Gastroesophageal sphincter (tissue), 4 donors: ENCODE results near the gene APP. TPM values are rescaled to one million over a fixed set of nuclear protein-coding genes. Genes with fewer than 3 reads are reported as not detected.

Source experiments
- ATAC-seq: fragments of 150-250 bp; one replicate; pipeline ENCODE4 v1.9.1; 2016; ENCODE audit warnings: mild to moderate bottlenecking, moderate library complexity
- H3K27ac ChIP-seq, 4 donors: fragments of 200-600 bp; sonication (generic) in 3 of 4; 1 replicate in 3 of 4; 2 replicates in 1 of 4; pipeline ENCODE4 v1.5.1; 2016 to 2019
- H3K27me3 ChIP-seq: fragments of 200-600 bp; sonication (generic); one replicate; pipeline ENCODE4 v1.5.1; 2019
- H3K36me3 ChIP-seq, 2 donors: fragments of 200-600 bp; sonication (generic); one replicate each; pipeline ENCODE4 v1.5.1; 2019; ENCODE audit warnings: control low read depth in 1 of 2
- H3K4me1 ChIP-seq, 3 donors: fragments of 200-600 bp; sonication (generic); 1 replicate in 2 of 3; 2 replicates in 1 of 3; pipeline ENCODE4 v1.5.1; 2016 to 2019; ENCODE audit warnings: control low read depth in 2 of 3
- H3K4me3 ChIP-seq, 2 donors: fragments of 200-600 bp; sonication (generic); one replicate each; pipeline ENCODE4 v1.5.1; 2019; ENCODE audit warnings: mild to moderate bottlenecking in 1 of 2, moderate library complexity in 1 of 2
- H3K9me3 ChIP-seq, 3 donors: fragments of 200-600 bp; sonication (generic); one replicate each; pipeline ENCODE4 v1.5.1; 2017 to 2019; ENCODE audit warnings: control low read depth in 2 of 3
- CTCF ChIP-seq, 4 experiments: fragments of 200-600 bp in 2 of 4; fragments of 450-650 bp in 2 of 4; sonication (generic) in 1 of 4; IDR thresholded peaks; one replicate each; pipeline ENCODE4 v1.5.1; 2017 to 2019; ENCODE audit warnings: antibody characterized with exemption in 4 of 4, mild to moderate bottlenecking in 2 of 4, moderate library complexity in 2 of 4
- EP300 ChIP-seq: sonication (generic); formaldehyde crosslinking; IDR thresholded peaks from one replicate; pipeline ENCODE4 v1.6.1; 2017; ENCODE audit warnings: antibody characterized with exemption, mild to moderate bottlenecking
- POLR2A ChIP-seq, 2 donors: fragments of 450-650 bp; IDR thresholded peaks; one replicate each; pipeline ENCODE4 v1.6.1; 2017; ENCODE audit warnings: antibody characterized with exemption in 2 of 2, mild to moderate bottlenecking in 2 of 2, moderate library complexity in 1 of 2
- POLR2AphosphoS5 ChIP-seq: sonication (generic); formaldehyde crosslinking; IDR thresholded peaks from one replicate; pipeline ENCODE4 v1.6.1; 2017; ENCODE audit warnings: antibody characterized with exemption
- WGBS, 2 donors: methylation state at CpG; one replicate each; pipeline ENCODE4 v1.1.5; 2018; ENCODE audit warnings: low coverage in 1 of 2; 5-methylcytosine and 5-hydroxymethylcytosine counted together
- total RNA-seq, 4 donors: library from RNA; depleted of rRNA; stranded (reverse); fragments of >200 nt; gene quantifications; one replicate each; pipeline ENCODE4 v1.1.0, GENCODE V29; 2016

The APP gene
- total RNA-seq, 4 donors from 2014 or later, result 282 to 724 (median 545) TPM

GRCh38 chr21:26130249-26130881 is 40.2 kb downstream of the APP start:
- WGBS, 2 donors, result 57 to 79% methylated on average over 3 to 4 of the region's 4 CpGs
- no peaks in the 10 kb centered on the region for H3K9me3 ChIP-seq
- TF ChIP-seq CTCF (IDR thresholded peaks at IDR 0.05), result no peak
- TF ChIP-seq POLR2AphosphoS5, result peak; percentile 28
- peaks cover 4 to 54% (median 7%) of the 10 kb centered on the region in 3 donors for H3K4me1 ChIP-seq
- peak; percentile 30 for ATAC-seq
- peak overlapping the region in 3 of 4 donors; percentile 13 to 54 (median 48) for H3K27ac ChIP-seq
- no peaks in the 10 kb centered on the region for H3K36me3 ChIP-seq
- H3K27me3 ChIP-seq, result no peaks in the 10 kb centered on the region
- H3K4me3 ChIP-seq, result no peak overlapping the region

GRCh38 chr21:26127918-26128317 is 42.7 kb downstream of the APP start:
- peak overlapping the region; percentile 50 to 69 (median 64) for H3K27ac ChIP-seq

GRCh38 chr21:26127073-26127814 is 43.3 kb downstream of the APP start:
- ATAC-seq, result no peak
- no peak for TF ChIP-seq CTCF (IDR thresholded peaks at IDR 0.05)
- TF ChIP-seq POLR2AphosphoS5, result no peak
- no peak for TF ChIP-seq EP300
- no peak for TF ChIP-seq POLR2A (IDR thresholded peaks at IDR 0.05)
- no peaks in the 10 kb centered on the region for H3K36me3 ChIP-seq
- H3K4me1 ChIP-seq, result peaks cover 21 to 85% (median 26%) of the 10 kb centered on the region in 3 donors
- no peaks in the 10 kb centered on the region for H3K27me3 ChIP-seq
- H3K4me3 ChIP-seq, result no peak overlapping the region
- 62 to 85% methylated on average over 1 of the region's 1 CpG for WGBS, 2 donors
- no peaks in the 10 kb centered on the region for H3K9me3 ChIP-seq
- H3K27ac ChIP-seq, result peak overlapping the region; percentile 50 to 69 (median 64)

More at GRCh38 chr21:26127918-26128317, 42.7 kb downstream of the APP start:
- peaks cover 21 to 79% (median 26%) of the 10 kb centered on the region in 3 donors for H3K4me1 ChIP-seq
- H3K9me3 ChIP-seq, result no peaks in the 10 kb centered on the region
- H3K36me3 ChIP-seq, result no peaks in the 10 kb centered on the region
- no peaks in the 10 kb centered on the region for H3K27me3 ChIP-seq
- no peak for ATAC-seq
- 6 to 25% methylated on average over 6 of the region's 6 CpGs for WGBS, 2 donors
- TF ChIP-seq POLR2A (IDR thresholded peaks at IDR 0.05) (no peak), EP300 (no peak), POLR2AphosphoS5 (peak; percentile 28), CTCF (IDR thresholded peaks at IDR 0.05) (no peak)
- no peak overlapping the region for H3K4me3 ChIP-seq

- ATAC-seq, result no peak
- H3K36me3 ChIP-seq, result no peaks in the 10 kb centered on the region
- H3K27me3 ChIP-seq, result no peaks in the 10 kb centered on the region
- TF ChIP-seq POLR2A (IDR thresholded peaks at IDR 0.05) (no peak), POLR2AphosphoS5 (no peak)
- H3K9me3 ChIP-seq, result no peaks in the 10 kb centered on the region
- no peak overlapping the region for H3K4me3 ChIP-seq
- H3K27ac ChIP-seq, result peak overlapping the region in 3 of 4 donors; percentile 16 to 70 (median 39)
- 96 to 100% methylated on average over 4 of the region's 4 CpGs for WGBS, 2 donors
- peaks cover 21 to 91% (median 26%) of the 10 kb centered on the region in 3 donors for H3K4me1 ChIP-seq
Observed at GRCh38 chr21:26126168-26126553, 44.4 kb downstream of the APP start.

GRCh38 chr21:26125433-26126167 is 45.0 kb downstream of the APP start:
- H3K4me1 ChIP-seq, result peaks cover 20 to 93% (median 26%) of the 10 kb centered on the region in 3 donors
- 76 to 91% methylated on average over 6 to 8 of the region's 8 CpGs for WGBS, 2 donors
- H3K27ac ChIP-seq, result peak overlapping the region; percentile 49 to 71 (median 63)
- H3K27me3 ChIP-seq, result no peaks in the 10 kb centered on the region
- TF ChIP-seq CTCF (IDR thresholded peaks at IDR 0.05) (no peak), POLR2AphosphoS5 (no peak), POLR2A (IDR thresholded peaks at IDR 0.05) (no peak), EP300 (no peak)
- no peak for ATAC-seq
- H3K9me3 ChIP-seq, result no peaks in the 10 kb centered on the region
- H3K4me3 ChIP-seq, result no peak overlapping the region
- no peaks in the 10 kb centered on the region for H3K36me3 ChIP-seq
